Small intestine (tissue), 7 donors: ENCODE results near the gene OR56A3. TPM values are rescaled to one million over a fixed set of nuclear protein-coding genes. Genes with fewer than 3 reads are reported as not detected.
A peak's percentile ranks its signal among the peaks of the same experiment; 100 is the strongest.

ENCODE experiments used
- DNase-seq, 2 donors: peaks; one replicate each; pipeline versions ENCODE4 v3.0.0 to v3.0.0-alpha.2; 2013
- FAIRE-seq: peaks from 2 replicates; lab custom pipeline; 2012; peaks lifted over from hg19 to GRCh38; lab: Jason Lieb, UNC
- H3K27ac ChIP-seq, 3 donors: one replicate each; pipeline ENCODE4 v1.5.1; 2013; ENCODE audit warnings: low read length in 2 of 3, mild to moderate bottlenecking in 2 of 3, control low read depth in 1 of 3, inconsistent platforms in 1 of 3, low read depth in 1 of 3, moderate library complexity in 1 of 3
- H3K27me3 ChIP-seq, 3 donors: one replicate each; pipeline ENCODE4 v1.6.1; 2013; ENCODE audit warnings: low read length in 3 of 3, inconsistent platforms in 1 of 3; ENCODE audit not compliant: control insufficient read depth in 3 of 3, insufficient read depth in 3 of 3
- H3K36me3 ChIP-seq, 3 donors: one replicate each; pipeline ENCODE4 v1.6.1; 2013; ENCODE audit warnings: low read length in 3 of 3, inconsistent platforms in 1 of 3, low read depth in 1 of 3, mild to moderate bottlenecking in 1 of 3, moderate library complexity in 1 of 3; ENCODE audit not compliant: control insufficient read depth in 3 of 3, insufficient read depth in 2 of 3
- H3K4me1 ChIP-seq, 3 donors: one replicate each; pipeline ENCODE4 v1.6.1; 2013; ENCODE audit warnings: low read length in 2 of 3, inconsistent platforms in 1 of 3, low read depth in 1 of 3, mild to moderate bottlenecking in 1 of 3, moderate library complexity in 1 of 3; ENCODE audit not compliant: control insufficient read depth in 3 of 3, insufficient read depth in 2 of 3
- H3K4me3 ChIP-seq, 3 donors: one replicate each; pipeline ENCODE4 v1.5.1; 2013; ENCODE audit warnings: low read length in 3 of 3, control low read depth in 1 of 3, inconsistent platforms in 1 of 3, low read depth in 1 of 3, mild to moderate bottlenecking in 1 of 3, moderate library complexity in 1 of 3
- H3K9me3 ChIP-seq, 2 donors: one replicate each; pipeline ENCODE4 v1.6.1; 2013; ENCODE audit warnings: low read depth in 1 of 2, low read length in 1 of 2; ENCODE audit not compliant: control insufficient read depth in 2 of 2, insufficient read depth in 1 of 2
- WGBS, 3 donors: extraction: QIAGEN DNeasy Blood & Tissue Kit; methylation state at CpG; one replicate each; pipeline ENCODE4 v1.1.7; 2013; 5-methylcytosine and 5-hydroxymethylcytosine counted together
- polyA plus RNA-seq, 4 donors: library from polyadenylated mRNA; stranded (reverse) in 3 of 4; unstranded in 1 of 4; fragments of 200-250 nt in 3 of 4; fragments of 120-200 nt in 1 of 4; gene quantifications; one replicate each; pipeline versions ENCODE4 v1.2.1 to v1.2.3, GENCODE V29; 2013
- donor health status: healthy with polysubstance abuse.
- donor health status: control.
- donor health status: control.
- donor health status: Bipolar disorder and iron deficiency.
- donor health status: healthy.

OR56A3 gene
- polyA plus RNA-seq, 4 donors = not detected

- WGBS, 3 donors = 38 to 67% (median 53%) methylated on average over 4 of the region's 4 CpGs
- no peaks in the 10 kb centered on the region for H3K36me3 ChIP-seq
- no peaks in the 10 kb centered on the region for H3K9me3 ChIP-seq
- H3K4me1 ChIP-seq = no peaks in the 10 kb centered on the region
- DNase-seq (no peak), FAIRE-seq (no peak)
- H3K27me3 ChIP-seq = no peaks in the 10 kb centered on the region
- no peak overlapping the region for H3K4me3 ChIP-seq
- no peak overlapping the region for H3K27ac ChIP-seq
Observed at GRCh38 chr11:5989203-5989602, 47.2 kb downstream of the OR56A3 start.

DNA sequence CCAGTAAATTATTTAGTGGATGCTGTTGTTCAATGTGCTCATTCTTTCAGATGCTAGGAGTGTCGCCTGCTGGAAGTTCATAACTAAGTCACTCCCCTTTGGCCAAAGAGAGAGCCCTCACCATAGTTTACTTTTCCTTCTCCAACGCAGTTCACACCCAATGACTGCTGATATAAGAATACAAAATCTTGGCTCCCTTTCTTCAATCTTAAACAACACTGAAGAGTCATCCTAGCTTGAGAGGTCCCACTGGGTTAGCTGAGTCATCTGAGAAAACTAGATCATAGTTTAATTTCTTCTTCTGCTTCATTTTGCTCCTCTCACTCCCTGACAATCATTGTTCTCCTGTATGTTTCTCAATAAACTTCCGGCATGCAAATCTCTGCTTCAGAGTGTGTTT lies 50.1 kb downstream of the OR56A3 start:
- H3K27me3 ChIP-seq = no peaks in the 10 kb centered on the region
- no peak overlapping the region for H3K27ac ChIP-seq
- FAIRE-seq (no peak), DNase-seq (no peak)
- no peaks in the 10 kb centered on the region for H3K36me3 ChIP-seq
- no peak overlapping the region for H3K4me3 ChIP-seq
- 64 to 71% (median 67%) methylated on average over 3 of the region's 3 CpGs for whole genome bisulfite sequencing, 3 donors
- no peaks in the 10 kb centered on the region for H3K4me1 ChIP-seq
- no peaks in the 10 kb centered on the region for H3K9me3 ChIP-seq

DNA sequence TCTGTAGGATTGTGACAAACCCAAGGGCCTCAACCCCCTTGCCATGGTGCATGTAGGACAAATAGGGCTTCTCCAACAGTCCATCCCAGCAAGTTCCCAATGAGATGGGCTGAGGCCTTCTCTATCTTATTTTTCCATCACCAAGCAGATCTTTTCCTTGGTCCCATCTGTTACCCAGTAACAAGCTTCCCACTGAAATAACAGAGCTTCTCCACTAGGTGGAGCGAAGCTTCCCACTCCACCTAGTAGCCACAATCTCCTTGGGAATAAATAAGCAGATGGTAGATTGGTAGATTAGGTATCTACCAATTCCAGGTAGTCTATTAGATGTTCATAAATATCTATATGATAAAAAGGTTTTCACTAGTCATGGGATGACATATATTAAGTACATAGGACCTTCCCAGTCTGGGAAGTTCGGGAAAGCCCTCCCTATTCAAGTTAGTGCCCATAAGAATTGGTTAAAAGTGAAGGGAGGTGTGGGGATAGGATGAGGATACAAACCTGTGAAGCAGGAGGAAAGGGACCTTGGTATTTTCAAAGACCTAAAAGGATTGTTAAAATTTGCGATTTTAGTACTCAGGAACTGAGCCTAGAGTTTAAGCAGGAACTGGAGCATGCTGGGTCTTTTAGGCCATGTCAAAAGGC lies 50.7 kb downstream of the OR56A3 start:
- no peak overlapping the region for H3K4me3 ChIP-seq
- peak; percentile 11 to 25 for DNase-seq
- 38 to 48% (median 45%) methylated on average over 3 of the region's 3 CpGs for WGBS, 3 donors

DNA sequence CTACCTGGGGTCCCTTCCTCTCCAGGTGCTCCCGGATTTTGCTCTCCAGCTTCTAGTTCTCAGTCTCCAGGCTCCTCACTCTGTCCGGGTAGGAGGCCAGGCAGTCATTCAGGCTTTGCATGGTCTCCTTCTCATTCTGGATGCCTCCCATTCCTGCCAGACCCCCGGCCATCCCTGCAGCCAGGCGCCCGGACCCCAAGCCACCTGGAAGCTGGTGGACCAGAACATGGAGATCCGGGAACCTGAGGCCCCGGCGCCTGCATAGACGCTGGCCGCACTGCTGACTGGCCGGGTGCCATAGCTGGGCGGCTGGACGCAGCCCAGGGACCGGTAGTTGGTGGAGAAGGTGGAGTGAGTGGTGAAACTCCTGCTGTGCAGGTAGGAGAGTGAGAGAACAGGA lies 52.7 kb downstream of the OR56A3 start:
- WGBS, 3 donors = 81 to 87% (median 84%) methylated on average over 14 of the region's 14 CpGs

More for the DNA sequence above, 50.7 kb downstream of the OR56A3 start:
- H3K4me1 ChIP-seq = no peaks in the 10 kb centered on the region
- no peak for FAIRE-seq
- H3K36me3 ChIP-seq = no peaks in the 10 kb centered on the region
- H3K27ac ChIP-seq = no peak overlapping the region
- H3K9me3 ChIP-seq = no peaks in the 10 kb centered on the region
- no peaks in the 10 kb centered on the region for H3K27me3 ChIP-seq

More for the DNA sequence above, 52.7 kb downstream of the OR56A3 start:
- Histone ChIP-seq H3K4me3 (no peak overlapping the region), H3K4me1 (no peaks in the 10 kb centered on the region), H3K27me3 (no peaks in the 10 kb centered on the region), H3K9me3 (no peaks in the 10 kb centered on the region), H3K36me3 (no peaks in the 10 kb centered on the region), H3K27ac (no peak overlapping the region)
- DNase-seq (no peak), FAIRE-seq (no peak)

Other genes starting within 250 kb of the OR56A3 start
- gene OR56B1, start 205.8 kb upstream of the OR56A3 start, polyA plus RNA-seq = under 1 TPM in 1 of 4 donors, not detected in 3; 0.03 TPM
- under 1 TPM in 1 of 4 donors, not detected in 3; 0.06 TPM for gene OR52N4, start 188.0 kb upstream of the OR56A3 start, polyA plus RNA-seq
- gene OR52N5, start 158.9 kb upstream of the OR56A3 start, polyA plus RNA-seq = not detected
- not detected for gene OR52N1, start 151.0 kb upstream of the OR56A3 start, polyA plus RNA-seq
- gene OR52N2, start 133.3 kb upstream of the OR56A3 start, polyA plus RNA-seq = under 1 TPM in 1 of 4 donors, not detected in 3; 0.12 TPM
- gene OR52E6, start 100.4 kb upstream of the OR56A3 start, polyA plus RNA-seq = not detected
- not detected for gene OR52E8, start 84.6 kb upstream of the OR56A3 start, polyA plus RNA-seq
- not detected for gene OR52E4, start 61.6 kb upstream of the OR56A3 start, polyA plus RNA-seq
- gene OR52E5, start 49.0 kb upstream of the OR56A3 start, polyA plus RNA-seq = not detected
- not detected for gene OR56A5, start 26.2 kb downstream of the OR56A3 start, polyA plus RNA-seq
- not detected for gene OR52L1, start 44.7 kb downstream of the OR56A3 start, polyA plus RNA-seq
- under 1 TPM in 1 of 4 donors, not detected in 3; 0.01 TPM for gene OR56A4, start 64.7 kb downstream of the OR56A3 start, polyA plus RNA-seq
- gene OR56A1, start 88.5 kb downstream of the OR56A3 start, polyA plus RNA-seq = under 1 TPM in 1 of 4 donors, not detected in 3; under 0.01 TPM
- under 1 TPM in 1 of 4 donors, not detected in 3; 0.31 TPM for gene OR56B4, start 165.4 kb downstream of the OR56A3 start, polyA plus RNA-seq
- not detected for gene OR52B2, start 228.1 kb downstream of the OR56A3 start, polyA plus RNA-seq